GM12801 (cell line): ENCODE results near the gene SIGLEC14.

Source experiments
- TF ChIP-seq, protein P1 (sequence below): IDR thresholded peaks from one replicate; pipeline ENCODE4 v1.5.1; 2011; ENCODE audit warnings: control low read depth; ENCODE audit not compliant: insufficient read length; ENCODE audit errors: extremely low read depth

Gene SIGLEC14

DNA sequence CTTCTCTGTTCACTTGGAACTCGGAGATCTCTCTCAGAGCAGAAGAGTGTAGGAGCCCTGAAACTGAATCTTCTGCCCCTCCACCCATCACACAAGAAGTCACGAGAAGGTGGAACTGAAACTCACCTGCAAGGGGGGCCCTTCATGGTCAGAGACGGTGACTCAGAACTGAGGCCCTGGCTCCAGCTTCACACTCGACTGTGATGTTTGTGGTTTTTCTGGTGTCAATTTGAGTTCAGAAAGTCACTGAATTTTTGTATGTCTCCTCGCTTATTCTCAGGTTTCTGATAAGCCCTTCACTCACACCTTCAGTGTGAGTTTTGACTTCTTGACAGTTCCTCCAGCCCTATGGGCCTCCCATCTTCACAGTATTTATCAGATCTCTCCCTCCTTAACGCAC, 39.5 kb downstream of the SIGLEC14 start:
- TF ChIP-seq, protein P1, sequence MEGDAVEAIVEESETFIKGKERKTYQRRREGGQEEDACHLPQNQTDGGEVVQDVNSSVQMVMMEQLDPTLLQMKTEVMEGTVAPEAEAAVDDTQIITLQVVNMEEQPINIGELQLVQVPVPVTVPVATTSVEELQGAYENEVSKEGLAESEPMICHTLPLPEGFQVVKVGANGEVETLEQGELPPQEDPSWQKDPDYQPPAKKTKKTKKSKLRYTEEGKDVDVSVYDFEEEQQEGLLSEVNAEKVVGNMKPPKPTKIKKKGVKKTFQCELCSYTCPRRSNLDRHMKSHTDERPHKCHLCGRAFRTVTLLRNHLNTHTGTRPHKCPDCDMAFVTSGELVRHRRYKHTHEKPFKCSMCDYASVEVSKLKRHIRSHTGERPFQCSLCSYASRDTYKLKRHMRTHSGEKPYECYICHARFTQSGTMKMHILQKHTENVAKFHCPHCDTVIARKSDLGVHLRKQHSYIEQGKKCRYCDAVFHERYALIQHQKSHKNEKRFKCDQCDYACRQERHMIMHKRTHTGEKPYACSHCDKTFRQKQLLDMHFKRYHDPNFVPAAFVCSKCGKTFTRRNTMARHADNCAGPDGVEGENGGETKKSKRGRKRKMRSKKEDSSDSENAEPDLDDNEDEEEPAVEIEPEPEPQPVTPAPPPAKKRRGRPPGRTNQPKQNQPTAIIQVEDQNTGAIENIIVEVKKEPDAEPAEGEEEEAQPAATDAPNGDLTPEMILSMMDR: no peak

DNA sequence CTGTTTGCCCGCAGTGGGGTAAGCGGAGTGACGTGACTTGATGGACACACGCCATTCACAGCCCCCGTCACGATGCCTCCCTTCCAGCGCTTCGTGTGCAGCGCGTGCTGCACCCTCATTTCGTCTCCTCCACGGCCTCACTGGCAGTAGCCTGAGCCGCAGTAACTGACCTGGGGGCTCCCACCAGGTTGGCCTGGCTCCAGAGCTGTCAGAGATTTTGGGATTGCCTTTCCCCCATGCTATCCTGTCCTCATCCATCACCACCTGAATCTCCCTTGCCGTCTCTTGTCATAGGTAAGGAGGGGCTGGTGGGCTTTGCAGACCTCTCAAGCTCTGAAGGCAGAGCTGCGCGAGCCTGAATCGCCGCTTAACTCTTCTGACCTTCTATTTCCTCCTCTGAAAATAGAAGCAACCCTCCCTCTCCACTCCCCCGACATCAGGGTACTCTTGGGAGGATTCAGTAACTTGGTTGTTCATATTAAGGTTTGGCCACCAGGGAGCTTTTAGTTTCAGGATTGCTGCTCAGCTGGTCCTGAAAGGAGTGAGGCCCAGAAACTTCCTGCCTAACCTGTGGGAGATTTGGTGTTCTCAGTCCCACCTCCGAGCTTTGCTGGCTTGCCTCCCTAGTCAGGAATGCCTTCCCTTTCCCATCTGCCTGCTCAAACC, 44.3 kb downstream of the SIGLEC14 start:
- TF ChIP-seq, protein P1: no peak

DNA sequence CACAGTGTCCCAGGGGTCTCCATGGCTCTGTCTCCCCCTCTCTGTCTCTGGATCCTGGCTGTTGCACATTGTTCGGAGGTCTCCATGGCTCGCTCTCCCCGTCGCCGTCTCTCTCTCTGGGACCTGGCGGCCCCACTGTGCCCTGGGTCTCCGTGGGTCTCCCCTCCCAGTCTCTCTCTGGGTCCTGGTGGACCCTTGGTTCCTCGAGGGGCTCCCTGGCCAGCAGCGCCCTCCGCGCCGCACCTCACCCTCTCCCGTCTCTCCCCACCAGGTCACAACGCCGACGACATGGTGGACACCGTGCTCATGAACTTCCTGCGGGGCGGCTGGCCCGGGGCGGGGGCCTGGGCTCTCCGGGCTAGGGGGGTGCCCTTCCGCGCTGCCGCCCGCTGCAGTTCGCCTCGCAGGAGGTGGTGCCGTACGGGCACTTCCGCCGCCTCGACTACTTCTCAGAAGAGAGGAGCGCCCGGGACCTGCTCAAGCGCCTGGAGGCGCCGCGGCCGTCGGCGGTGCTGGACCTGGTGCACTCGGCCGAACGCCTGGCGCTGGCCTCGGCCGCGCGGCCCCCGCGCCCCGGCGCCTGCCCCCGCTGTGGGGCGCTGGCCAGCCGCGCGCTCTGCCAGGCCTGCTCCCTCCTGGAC, 45.6 kb downstream of the SIGLEC14 start:
- TF ChIP-seq, protein P1: no peak

DNA sequence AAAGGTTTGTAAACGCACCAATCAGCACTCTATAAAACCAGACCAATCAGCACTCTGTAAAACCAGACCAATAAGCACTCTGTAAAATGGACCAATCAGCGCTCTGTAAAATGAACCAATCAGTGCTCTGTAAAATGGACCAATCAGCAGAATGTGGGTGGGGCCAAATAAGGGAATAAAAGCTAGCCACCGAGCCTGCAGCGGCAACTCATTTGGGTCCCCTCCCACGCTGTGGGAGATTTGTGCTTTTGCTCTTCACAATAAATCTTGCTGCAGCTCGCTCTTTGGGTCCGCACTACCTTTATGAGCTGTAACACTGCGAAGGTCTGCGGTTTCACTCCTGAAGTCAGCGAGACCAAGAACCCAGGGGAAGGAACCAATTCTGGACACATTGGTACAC, 47.5 kb downstream of the SIGLEC14 start:
- TF ChIP-seq, protein P1: no peak

DNA sequence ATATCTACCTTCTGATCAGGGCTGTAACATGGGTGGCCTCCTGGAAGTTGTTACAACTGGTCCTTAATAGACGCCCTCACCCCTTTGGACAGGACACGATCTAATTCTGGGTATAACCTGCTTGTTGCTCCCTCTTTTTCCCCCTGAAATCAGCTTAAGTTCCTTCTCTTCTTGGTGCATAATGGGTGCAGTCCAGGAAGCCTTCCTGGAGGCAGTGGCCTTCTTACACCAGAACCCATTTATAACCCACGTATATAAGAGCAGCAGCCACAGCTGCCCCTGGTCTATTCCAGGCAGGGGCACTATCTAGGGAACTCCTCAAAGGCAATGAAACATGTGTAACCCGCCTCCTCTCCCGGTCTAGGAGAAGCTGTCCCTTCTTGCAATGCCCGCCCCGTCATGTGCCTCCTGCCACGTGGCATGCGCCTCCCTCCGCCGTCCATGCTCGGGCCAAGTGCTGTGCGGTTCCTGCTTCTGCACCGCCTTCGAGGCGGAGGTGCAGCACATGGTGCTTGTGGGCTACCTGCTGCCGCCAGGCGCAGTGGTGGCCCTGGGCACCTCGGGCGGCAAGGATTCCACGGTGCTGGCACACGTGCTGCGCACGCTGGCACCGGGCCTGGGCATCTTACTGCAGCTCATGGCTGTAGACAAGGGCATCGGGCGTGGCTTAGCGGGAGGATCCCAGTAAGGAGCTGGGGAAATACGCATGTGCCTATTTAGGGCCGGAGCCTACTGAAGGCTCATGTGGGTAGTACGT, 48.3 kb downstream of the SIGLEC14 start:
- TF ChIP-seq, protein P1: no peak

DNA sequence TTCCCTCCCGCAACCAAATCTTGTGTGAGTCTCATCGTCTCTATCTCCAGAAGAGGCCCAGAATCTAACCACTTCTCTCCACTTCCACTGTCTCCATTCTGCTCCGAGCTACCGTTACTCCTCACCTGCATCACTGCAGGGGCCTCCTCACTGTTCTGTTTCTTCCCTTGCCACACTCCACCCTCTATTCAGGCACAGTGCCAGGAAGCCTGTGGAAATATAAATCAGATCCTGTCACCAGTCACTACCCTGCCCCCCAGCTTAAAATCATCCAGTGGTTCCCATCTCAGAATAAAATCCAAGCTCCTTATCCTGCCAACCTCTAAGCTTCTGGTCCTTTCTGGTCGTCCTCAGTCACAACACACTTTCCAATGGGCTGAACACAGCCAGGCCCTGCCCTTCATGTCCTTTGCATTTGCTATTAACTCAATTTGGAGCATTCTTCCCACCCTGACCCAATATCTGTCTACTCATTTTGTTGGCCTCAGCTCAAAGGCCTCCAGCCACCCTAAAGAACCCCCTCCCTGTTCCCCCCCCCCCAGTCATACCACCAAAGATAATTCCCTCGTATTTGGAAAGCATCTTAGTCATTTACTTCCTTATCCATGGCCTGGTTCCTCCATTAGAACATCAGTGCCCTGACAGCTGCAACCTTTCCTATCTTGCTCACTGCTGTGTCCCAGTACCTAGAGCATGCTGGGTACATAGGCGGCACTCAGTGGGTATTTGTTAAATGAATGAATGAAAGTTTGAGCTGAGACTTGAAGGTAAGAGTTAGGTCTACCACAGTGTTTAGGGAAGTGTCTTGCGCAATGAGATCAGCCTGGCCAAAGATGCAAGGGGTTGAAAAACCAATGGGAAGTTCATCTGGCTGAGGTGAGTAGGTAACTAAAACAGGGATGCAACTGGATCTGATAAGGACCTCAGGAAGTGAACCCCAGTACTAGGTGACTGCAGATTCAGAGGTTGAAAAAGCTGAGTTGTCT, 51.1 kb downstream of the SIGLEC14 start:
- TF ChIP-seq, protein P1: no peak
